Endometrial microvascular endothelial cells (primary cell): ENCODE results near the gene EFCAB7. TPM values are rescaled to one million over a fixed set of nuclear protein-coding genes. Genes with fewer than 3 reads are reported as not detected.

Source experiments
- in situ Hi-C: cut with HindIII; loops from 2 replicates; pipeline ENCODE4 v1.10.0; 2017; ENCODE audit warnings: low sequenced_read_pairs, low pct_unique_long_range_greater_than_20kb; ENCODE audit errors: inconsistent ontology term
- total RNA-seq: library from RNA; depleted of rRNA; stranded (reverse); fragments of >200 nt; gene quantifications from one replicate; pipeline ENCODE4 v1.2.3, GENCODE V29; 2015; ENCODE audit errors: inconsistent ontology term

The EFCAB7 gene
- total RNA-seq, 1 donor from 2014 or later: 4.7 TPM

- in situ Hi-C loops: no loop called here
These were observed 72.1 kb downstream of the EFCAB7 start for GRCh38 chr1:63595435-63595834.

GRCh38 chr1:63599799-63600198 is 76.5 kb downstream of the EFCAB7 start:
- in situ Hi-C loops: no loop called here

GRCh38 chr1:63600248-63600647 is 76.9 kb downstream of the EFCAB7 start:
- in situ Hi-C loops: no loop called here

DNA sequence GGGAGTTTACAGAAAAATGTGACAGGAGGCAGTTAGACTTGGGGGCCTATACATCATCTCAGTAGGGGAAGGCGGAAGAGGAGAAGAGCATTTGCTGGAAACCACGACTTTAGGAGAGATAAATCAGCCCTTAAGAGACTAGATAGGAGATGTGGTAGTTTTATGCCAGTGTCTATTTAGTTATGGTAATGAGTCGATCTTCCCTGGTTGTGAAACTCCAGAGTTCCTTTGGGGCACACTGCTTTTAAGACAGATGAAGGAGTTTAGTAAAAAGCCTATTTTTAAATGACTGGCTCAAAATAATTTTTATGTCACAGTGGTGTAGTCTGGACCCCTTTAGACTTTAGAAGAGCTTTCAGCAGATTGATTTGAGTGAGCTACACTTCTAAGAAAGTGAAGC is 77.7 kb downstream of the EFCAB7 start:
- in situ Hi-C loops: no loop called here

DNA sequence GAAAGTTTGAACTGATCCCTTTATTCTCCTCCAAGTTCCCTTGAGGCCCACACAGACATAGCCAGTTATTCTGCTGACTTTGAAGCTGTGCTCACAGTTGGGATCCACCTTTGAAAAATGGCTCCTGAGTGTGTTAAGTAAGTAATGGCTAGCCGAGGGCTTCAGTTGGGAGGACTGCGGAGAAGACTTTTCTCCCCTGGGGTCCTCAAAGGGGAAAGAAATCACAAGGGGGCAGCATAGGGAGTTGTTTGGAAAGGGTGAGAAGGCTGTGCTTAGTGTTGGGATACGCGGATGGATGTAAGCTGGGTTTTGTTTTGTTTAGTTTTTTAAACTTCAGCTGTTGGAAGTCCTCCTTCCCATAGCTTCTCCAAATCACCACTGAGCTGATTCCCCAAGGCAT is 78.1 kb downstream of the EFCAB7 start:
- in situ Hi-C loops: no loop called here

DNA sequence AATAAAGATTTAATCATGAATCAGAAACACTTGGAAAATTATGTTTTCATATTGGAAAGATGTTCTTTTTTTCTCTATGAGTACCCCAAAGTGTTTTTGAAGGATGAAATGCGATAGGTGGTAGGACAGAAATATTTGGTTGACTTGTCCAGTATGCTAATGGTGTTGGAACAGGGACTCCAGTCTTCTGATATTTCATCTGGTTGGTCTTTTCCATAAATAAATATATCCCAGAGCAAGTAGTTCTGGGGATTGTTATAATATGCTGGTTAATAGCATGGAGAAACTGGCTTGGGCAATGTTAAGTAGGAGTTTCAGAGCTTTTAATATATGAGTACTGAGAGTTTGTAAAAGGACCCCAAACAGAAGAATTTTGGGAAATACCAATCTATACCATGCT is 78.6 kb downstream of the EFCAB7 start:
- in situ Hi-C loops: no loop called here

DNA sequence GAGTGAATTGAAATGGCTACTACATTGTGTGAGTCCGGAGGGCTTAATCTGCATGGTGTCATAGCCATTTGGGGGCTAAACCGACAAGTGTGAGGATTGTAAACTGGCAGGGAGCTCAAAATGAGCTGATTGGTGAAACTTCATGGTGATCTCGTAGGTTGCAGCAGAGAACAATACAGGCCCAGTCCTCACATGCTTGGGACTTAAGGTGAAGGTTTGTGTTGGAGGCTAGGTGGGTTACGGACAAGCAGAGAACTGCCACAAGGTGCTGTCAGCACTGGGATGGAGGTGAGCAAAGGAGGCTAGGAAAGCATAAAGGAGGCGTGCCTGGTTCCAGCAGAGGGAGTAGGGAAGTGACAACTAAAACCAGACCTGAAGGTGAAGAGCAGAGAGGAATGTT is 79.3 kb downstream of the EFCAB7 start:
- in situ Hi-C loops: no loop called here

DNA sequence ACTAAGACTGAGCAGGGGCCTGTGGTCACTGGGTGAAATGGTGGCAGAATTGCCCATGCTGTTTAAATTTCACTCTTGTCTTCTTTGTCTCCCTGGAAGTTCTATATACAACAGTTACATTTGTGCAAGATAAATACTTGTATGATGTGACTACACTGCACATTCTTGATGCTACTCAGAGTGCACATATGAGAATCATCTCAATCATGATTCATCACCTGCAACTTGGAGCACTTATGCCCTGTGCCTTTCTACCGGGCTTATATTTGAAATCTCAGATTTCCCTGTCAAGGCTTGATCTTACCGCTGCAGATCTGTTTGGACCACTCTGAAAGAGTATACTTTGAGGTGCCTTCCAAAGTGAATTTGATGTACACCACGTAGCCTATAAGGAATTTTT is 80.5 kb downstream of the EFCAB7 start:
- in situ Hi-C loops: no loop called here

- in situ Hi-C loops: no loop called here
These were observed 84.0 kb downstream of the EFCAB7 start for GRCh38 chr1:63607322-63607721.

- in situ Hi-C loops: no loop called here
These were observed 87.9 kb downstream of the EFCAB7 start for GRCh38 chr1:63611231-63611630.

GRCh38 chr1:63612564-63612963 is 89.2 kb downstream of the EFCAB7 start:
- in situ Hi-C loops: no loop called here

GRCh38 chr1:63612971-63613370 is 89.6 kb downstream of the EFCAB7 start:
- in situ Hi-C loops: no loop called here

DNA sequence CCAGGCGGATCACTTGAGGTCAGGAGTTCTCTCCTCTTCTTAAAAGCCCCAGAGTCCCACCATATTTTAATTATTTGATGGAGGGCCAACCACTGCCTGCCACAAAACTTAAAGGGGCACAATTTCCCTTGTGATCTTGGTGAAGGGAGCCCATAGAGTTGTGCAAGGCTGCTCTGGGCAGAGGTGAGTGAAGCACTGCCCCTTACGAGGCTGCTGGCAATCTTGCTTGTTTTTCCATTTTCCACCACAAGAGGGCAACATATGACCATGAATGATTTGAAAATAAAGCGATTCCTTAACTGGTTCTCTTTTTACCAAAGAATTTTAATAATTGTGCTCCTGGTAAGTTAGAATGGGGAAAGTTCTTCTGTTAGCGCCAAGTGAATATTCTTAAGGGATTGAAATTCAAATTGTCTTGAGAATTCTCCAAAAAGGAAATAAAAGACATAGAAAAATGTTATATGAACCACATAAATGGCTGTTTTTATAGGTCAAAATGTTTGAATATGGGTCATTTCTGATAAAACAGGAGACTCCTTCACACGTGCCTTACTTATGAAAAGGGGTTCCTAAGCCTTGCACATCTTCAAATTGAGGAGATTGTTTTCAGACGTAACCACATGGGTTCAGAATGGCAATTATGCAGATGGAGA is 92.6 kb downstream of the EFCAB7 start:
- in situ Hi-C loops: no loop called here

GRCh38 chr1:63617450-63617849 is 94.1 kb downstream of the EFCAB7 start:
- in situ Hi-C loops: no loop called here

DNA sequence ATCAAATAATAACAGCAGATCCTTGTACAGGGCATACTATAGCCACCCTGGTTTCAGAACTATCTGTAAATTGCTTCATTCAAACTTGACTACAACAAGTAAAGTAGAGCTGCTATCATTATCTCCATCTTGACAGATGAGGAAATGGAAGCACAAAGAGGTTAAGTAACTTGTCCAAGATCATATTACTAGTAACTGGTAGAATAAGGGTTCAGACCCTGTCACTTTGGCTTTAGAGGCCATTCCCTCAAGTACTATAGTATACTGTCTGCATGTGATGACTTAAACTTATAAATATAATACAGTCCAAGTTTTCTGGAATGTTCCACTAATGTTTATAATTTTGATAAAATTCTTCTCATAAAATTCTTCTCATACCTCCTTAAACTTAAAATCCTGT is 94.7 kb downstream of the EFCAB7 start:
- in situ Hi-C loops: no loop called here

- in situ Hi-C loops: no loop called here
These were observed 96.2 kb downstream of the EFCAB7 start for GRCh38 chr1:63619558-63619957.

- in situ Hi-C loops: no loop called here
These were observed 97.3 kb downstream of the EFCAB7 start for GRCh38 chr1:63620671-63621070.

DNA sequence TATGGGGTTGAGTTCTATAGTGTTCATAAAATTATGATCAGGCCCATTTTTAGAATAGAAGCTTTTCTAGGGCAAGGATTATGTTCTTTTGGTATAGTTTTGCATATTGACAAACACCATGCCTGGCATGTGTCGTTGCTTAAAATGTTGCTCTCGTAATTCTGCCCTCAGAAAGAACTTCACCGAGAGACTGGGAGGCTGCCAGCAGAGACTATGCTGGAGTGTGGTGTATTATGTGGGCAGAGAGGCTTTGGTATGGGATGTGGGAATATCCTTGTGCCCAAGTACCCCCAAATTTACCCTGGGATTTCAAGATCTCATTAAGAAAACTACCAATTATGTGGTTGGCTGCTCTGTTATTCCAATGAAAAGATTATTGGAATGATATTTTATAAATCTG is 97.8 kb downstream of the EFCAB7 start:
- in situ Hi-C loops: no loop called here

DNA sequence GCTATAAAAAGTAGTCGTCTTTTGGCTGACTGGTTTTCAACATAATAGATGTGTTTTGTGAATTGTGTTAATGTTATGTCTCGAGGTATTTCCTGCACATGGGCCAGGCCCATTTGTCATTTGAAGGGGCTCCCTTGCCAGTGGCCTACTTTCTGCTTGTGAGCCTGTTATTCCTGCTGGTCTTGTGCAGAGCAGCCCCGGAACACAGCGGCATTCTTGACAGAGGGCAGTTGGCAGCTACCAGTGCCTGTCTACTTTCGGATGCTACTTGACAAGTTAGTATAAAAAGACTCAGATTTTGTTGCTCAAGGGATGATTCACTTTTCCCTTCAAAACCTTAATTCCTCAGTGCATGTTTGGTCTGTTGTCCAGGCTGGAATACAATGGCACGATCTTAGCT is 98.4 kb downstream of the EFCAB7 start:
- in situ Hi-C loops: no loop called here
